B cell (primary cell): Measurements from ENCODE around the gene COPS8.

Experiments
- EZH2 ChIP-seq: IDR thresholded peaks from 2 replicates; pipeline ENCODE4 v1.6.1; 2012; ENCODE audit warnings: borderline replicate concordance, low read depth, mild to moderate bottlenecking, moderate library complexity, low read length; ENCODE audit not compliant: insufficient read depth, poor library complexity, severe bottlenecking
- TF ChIP-seq, protein P1 (sequence below): fragments of 200-600 bp; IDR thresholded peaks from one replicate; pipeline ENCODE4 v1.8.0; 2022; ENCODE audit warnings: antibody characterized with exemption, mild to moderate bottlenecking

DNA sequence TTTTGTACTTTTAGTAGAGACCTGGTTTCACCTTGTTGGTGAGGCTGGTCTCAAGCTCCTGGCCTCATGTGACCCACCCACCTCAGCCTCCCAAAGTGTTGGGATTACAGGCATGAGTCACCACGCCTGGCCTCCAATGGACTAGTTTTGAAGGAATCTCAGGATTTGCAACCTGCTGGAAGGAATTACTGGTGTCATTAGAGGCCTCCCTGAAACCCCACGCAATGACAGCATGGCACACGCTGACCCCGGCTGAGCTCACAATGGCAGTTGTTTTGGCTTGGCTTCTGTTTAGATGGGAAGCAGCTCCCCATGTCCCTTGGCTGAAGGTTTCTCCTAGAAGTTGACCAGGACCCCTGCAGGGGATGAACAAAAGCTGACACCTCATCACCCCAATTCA, 23.1 kb upstream of the COPS8 start:
- TF ChIP-seq, protein P1, sequence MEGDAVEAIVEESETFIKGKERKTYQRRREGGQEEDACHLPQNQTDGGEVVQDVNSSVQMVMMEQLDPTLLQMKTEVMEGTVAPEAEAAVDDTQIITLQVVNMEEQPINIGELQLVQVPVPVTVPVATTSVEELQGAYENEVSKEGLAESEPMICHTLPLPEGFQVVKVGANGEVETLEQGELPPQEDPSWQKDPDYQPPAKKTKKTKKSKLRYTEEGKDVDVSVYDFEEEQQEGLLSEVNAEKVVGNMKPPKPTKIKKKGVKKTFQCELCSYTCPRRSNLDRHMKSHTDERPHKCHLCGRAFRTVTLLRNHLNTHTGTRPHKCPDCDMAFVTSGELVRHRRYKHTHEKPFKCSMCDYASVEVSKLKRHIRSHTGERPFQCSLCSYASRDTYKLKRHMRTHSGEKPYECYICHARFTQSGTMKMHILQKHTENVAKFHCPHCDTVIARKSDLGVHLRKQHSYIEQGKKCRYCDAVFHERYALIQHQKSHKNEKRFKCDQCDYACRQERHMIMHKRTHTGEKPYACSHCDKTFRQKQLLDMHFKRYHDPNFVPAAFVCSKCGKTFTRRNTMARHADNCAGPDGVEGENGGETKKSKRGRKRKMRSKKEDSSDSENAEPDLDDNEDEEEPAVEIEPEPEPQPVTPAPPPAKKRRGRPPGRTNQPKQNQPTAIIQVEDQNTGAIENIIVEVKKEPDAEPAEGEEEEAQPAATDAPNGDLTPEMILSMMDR = no peak
- no peak for TF ChIP-seq EZH2
